Measurements from ENCODE around the gene SCUBE2.

Gene SCUBE2

GRCh38 chr11:9089061-9089460 lies 2.3 kb downstream of the SCUBE2 start:
- TF ChIP-seq CTCF (conservative IDR thresholded peaks at IDR 0.05; ENCODE audit: low read depth), result no peak
- DNase-seq (ENCODE audit: low spot score), result no peak
- no peak overlapping the region for H3K27ac ChIP-seq
- CTCF ChIA-PET, result interaction anchor here (1.4 kb wide), 1 partner anchor 49 kb away, joined by 5 read pairs; no protein-coding TSS in a partner anchor
- POLR2A ChIA-PET (ENCODE audit: low non-redundant PET), result no interaction called here

- H3K27ac ChIP-seq, result no peak overlapping the region
- no peak for DNase-seq (ENCODE audit: low spot score)
- no peak for TF ChIP-seq CTCF (conservative IDR thresholded peaks at IDR 0.05; ENCODE audit: low read depth)
- POLR2A ChIA-PET (ENCODE audit: low non-redundant PET), result no interaction called here
- CTCF ChIA-PET, result no interaction called here
Measured at GRCh38 chr11:9082575-9082974, 8.8 kb downstream of the SCUBE2 start.

- ChIA-PET CTCF (no interaction called here), POLR2A (ENCODE audit: low non-redundant PET) (no interaction called here)
- no peak for TF ChIP-seq CTCF (conservative IDR thresholded peaks at IDR 0.05; ENCODE audit: low read depth)
- DNase-seq (ENCODE audit: low spot score), result no peak
- H3K27ac ChIP-seq, result no peak overlapping the region
Measured at GRCh38 chr11:9081153-9081552, 10.2 kb downstream of the SCUBE2 start.

- CTCF ChIA-PET, result no interaction called here
- DNase-seq (ENCODE audit: low spot score), result no peak
Measured at GRCh38 chr11:9078113-9079086, 13.0 kb downstream of the SCUBE2 start.

GRCh38 chr11:9077164-9077563 lies 14.2 kb downstream of the SCUBE2 start:
- ChIA-PET CTCF (interaction anchor here (0.6 to 1.4 kb wide), 5 partner anchors 11 to 62 kb away, joined by 3 to 5 read pairs (median 3); no protein-coding TSS in a partner anchor), POLR2A (ENCODE audit: low non-redundant PET) (no interaction called here)
- H3K27ac ChIP-seq, result no peak overlapping the region
- TF ChIP-seq CTCF (conservative IDR thresholded peaks at IDR 0.05; ENCODE audit: low read depth), result no peak
- no peak for DNase-seq (ENCODE audit: low spot score)

More at GRCh38 chr11:9078113-9079086, 13.0 kb downstream of the SCUBE2 start:
- POLR2A ChIA-PET (ENCODE audit: low non-redundant PET), result no interaction called here
- TF ChIP-seq CTCF (conservative IDR thresholded peaks at IDR 0.05; ENCODE audit: low read depth), result no peak
- no peak overlapping the region for H3K27ac ChIP-seq

- ChIA-PET CTCF (interaction anchor here (0.6 to 1.4 kb wide), 4 partner anchors 10 to 61 kb away, joined by 3 to 5 read pairs (median 3); no protein-coding TSS in a partner anchor), POLR2A (ENCODE audit: low non-redundant PET) (no interaction called here)
- DNase-seq (ENCODE audit: low spot score), result peak; percentile 36
- TF ChIP-seq CTCF (conservative IDR thresholded peaks at IDR 0.05; ENCODE audit: low read depth), result no peak
- no peak overlapping the region for H3K27ac ChIP-seq
Measured at GRCh38 chr11:9076661-9077060, 14.7 kb downstream of the SCUBE2 start.
